HG02763 (cell line): ENCODE data around the gene IFT57.

ENCODE experiments used
- ATAC-seq: cut with Tn5 transposase; IDR thresholded peaks from one replicate; pipeline ENCODE4 v1.9.1; 2021; ENCODE audit warnings: mild to moderate bottlenecking, moderate library complexity; ENCODE audit not compliant: unreplicated experiment

Gene IFT57

DNA sequence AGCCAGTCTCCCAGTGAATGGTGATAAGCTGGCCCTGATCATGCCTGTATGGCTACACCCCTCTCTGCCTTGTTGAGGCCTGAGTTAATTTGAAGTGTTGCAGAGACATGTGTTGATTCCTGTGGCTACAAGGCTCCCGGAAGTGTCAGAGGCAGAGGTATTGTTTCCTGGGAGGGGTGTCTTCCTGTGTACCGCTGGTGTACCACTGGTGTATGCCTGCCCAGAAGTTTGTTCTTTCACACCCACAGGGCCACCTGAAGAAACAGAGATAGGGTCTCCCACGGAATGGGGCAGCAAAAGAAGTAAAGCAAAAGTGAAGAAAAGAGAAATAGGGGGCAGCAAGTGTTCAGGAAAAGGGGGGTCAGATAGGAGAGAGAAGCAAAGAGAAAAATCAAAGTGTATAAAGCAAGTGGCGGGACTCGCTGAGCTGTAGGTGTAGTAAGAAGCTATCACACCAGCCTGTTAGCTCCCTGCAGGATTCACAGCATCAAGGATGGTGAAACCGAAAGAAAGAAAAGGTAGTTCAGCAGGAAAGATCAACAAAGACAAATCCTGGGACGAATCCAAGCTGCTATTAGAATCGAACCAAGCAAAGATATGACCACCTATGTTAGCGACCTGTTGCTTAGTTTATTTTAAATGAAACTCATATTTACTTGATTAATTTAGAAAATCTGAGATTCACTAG, 94.8 kb downstream of the IFT57 start:
- ATAC-seq, result no peak

DNA sequence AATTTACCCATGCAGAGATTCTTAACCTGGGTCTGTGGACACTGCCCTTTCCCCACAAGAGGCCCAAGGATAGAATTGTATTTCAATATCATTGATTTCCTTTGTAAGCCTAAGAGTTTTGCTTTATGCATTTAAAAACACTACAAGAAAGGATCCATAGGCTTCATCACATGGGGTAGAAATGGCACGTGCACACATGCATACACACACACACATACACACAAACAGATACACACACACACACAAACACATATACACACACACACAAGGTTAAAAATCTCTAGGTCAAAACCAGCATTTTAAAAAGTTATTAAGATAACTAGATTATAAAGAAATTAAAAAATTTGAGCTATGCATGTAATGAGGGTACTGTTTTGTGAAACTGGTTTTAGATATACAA, 95.9 kb downstream of the IFT57 start:
- no peak for ATAC-seq

DNA sequence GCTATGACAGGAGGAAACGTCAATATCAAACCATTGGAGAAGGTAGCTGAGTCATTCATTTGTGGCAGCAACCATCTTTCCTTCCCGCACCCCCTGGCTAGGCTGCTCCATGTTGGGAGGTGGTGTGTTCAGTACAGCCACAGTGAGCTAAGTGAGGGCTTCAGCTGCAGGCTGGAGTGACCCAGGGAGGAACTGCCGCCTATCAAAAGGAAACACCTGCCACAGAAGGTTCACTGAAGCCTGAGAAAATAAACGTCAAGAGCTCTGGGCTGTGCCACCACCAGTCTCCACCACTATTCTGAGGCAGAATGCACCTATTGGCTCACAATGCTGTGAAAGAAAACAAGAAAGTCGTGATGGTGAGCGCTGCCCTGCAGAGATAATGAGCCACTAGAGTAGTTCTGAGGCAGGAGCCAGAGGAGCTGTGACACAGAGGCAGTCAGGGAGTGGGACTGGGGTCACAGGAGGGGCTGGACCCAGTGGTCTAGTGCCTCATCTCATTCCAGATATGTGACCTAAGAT, 96.6 kb downstream of the IFT57 start:
- peak; percentile 55 for ATAC-seq

DNA sequence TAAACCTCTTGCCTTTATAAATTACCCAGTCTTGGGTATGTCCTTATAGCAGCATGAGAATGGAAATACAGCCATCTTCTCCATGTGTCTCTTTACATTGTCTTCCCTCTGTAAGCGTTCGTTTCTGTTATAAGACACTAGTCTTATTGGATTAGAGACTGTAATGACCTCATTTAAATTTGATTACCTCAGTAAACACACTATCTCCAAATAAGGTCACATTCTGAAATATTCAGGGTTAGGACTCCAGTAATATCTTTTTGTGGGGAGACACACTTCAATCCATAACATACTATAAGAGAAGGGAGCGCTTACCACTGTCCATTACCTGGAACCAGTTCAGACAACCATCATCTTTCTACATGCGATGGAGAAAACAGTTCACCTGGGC, 97.1 kb downstream of the IFT57 start:
- ATAC-seq, result no peak

DNA sequence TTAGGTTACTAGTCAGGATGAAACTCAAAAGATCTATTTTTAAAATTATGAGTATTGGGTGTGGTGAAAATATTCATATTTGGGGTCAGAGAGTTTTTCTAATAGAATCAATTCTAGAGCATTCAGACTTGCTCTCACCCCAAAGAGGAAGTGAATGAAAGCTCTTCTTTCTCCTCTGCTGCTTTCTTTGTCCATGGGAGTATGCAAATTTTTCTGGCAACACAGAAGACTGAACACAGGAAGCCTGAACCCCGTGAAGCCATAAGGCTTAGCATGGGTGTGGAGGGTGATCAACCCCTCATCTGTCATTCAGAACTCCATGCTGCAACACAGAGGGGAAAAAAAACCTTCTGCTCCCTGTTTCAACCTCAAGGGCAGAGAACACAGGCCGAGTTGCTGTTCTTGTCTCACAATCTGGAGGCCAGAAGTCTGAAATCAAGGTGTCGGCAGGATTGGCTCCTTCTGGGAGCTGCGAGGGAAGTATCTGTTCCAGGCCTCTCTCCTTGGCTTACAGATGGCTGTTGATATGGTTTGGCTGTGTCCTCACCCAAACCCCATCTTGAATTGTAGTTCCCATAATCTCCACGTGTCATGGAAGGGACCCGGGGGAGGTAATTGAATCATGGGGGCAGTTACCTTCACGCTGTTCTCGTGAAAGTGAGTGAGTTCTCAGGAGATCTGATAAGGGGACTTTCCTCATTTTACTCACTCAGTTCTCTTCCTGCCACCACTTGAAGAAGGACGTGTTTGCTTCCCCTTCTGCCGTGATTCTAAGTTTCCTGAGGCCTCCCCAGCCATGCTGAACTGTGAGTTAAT, 97.7 kb downstream of the IFT57 start:
- ATAC-seq, result peak; percentile 83

DNA sequence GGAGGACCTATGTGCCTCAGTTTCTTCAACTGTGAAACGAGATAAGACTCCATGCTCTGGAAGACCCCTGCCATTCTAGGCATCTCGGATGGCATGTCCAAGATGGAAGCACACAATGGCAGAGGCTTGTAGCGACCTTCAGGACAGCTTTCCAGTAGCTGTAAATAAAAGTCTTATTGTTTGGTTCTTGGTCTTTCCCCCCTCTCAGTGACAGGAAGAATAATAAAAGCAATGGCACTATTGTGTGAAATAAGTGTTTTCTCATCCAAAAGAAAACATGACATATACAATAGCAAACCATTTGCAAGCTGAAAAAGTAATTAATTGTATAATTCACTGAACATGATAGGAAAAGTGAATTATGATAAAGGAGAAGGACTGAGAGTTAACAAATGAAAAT, 98.9 kb downstream of the IFT57 start:
- ATAC-seq, result no peak

DNA sequence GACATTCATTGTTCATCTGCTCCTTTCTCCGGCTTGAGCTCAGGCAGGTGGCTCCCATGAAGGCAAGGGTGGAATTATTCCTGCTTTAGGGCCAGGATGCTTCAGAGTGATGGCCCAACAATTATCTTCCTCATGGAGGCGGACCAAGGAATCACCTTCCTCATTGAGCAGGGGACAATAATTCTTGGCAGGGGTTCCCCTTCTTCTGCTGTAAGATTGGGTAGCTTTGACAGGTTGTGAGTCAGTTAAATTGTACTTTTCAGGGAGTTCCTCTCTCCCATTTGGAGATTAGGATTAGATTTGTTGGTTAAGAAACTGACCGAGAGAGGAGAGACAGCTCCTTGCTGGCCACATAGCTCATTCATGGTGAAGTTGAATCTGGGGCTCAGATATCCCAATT, 99.9 kb downstream of the IFT57 start:
- no peak for ATAC-seq

DNA sequence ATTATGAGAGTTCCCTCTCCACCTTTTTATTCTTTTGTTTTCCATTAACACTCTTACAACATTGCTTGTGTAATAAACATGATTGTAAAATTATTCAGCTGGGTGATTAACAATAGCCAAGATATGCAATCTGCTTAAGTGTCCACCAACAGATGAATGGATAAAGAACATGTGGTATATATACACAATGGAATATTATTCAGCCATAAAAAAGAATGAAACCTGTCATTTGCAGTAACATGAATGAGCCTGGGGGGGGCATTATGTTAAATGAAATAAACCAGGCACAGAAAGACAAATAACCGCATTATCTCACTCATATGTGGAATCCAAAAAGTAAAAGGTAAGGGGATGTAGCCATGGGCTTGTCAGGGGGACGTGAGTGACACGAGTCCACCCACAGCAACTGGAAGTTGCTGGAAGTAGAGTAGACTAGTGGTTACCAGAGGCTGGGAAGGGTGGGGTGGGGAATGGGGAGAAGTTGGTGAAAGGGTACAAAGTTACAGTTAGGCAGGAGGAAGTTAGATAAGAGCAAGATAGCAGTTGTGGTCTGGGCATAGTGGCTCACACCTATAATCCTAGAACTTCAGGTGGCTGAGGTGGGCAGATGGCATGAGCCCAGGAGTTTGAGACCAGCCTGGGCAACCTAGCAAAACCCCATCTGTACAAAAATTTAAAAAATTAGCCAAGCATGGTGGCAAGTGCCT, 102.7 kb downstream of the IFT57 start:
- no peak for ATAC-seq

DNA sequence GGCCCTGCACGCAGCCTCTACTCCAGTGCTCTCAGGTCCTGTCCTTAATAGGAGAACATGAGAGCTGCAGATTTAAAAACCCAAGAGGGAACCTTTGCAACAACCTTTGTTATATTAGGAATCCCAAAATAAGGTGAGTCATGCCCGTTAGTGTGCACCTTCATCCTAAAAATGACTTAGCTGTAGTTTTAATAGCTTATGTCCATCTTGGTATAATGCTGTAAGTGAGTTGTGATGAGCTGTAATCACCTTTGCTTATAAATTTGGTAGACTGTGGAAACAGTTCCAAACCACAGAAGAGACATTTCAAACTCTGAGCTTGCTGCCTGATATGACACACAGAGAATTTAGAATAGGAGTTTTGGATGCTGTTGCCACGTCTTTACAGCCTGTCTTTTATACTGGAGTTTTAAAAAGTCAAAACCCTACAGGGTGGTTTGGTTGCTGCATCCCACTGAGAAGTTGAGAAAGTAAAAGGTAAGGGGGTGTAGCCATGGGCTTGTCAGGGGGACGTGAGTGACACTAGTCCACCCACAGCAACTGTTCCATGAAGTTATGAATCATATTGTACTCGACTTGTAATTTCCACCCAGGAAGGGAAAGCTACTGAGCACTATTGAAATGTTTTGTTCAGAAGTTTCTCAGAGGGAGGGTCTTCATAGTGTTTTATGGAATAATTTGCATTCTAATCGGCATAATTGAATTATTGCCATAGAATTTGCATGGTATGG, 104.0 kb downstream of the IFT57 start:
- no peak for ATAC-seq

DNA sequence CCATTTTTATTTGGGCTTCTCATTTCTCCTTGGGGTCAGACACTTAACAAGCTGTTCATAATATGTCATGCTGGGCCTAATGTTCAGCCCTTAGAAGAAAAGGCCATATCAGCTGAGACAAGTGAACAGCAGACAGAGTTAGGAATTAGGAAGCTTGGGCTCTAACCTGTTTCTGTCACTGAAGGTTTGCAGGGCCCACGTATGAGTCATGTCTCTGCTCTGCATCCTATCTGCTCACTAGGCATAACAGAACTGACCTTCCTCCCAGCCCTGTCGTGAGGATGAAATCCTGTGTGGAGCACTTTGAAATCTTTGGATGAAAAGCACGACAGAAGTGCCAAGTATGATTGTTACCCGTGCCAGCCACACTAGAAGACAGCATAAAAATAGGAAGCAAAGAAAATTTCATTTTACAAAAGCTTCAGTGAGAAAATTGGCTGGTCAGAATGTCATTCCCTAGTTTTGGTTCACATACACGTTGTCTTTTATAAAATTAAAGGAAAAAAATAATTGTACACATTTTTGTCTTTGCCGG, 104.9 kb downstream of the IFT57 start:
- no peak for ATAC-seq

DNA sequence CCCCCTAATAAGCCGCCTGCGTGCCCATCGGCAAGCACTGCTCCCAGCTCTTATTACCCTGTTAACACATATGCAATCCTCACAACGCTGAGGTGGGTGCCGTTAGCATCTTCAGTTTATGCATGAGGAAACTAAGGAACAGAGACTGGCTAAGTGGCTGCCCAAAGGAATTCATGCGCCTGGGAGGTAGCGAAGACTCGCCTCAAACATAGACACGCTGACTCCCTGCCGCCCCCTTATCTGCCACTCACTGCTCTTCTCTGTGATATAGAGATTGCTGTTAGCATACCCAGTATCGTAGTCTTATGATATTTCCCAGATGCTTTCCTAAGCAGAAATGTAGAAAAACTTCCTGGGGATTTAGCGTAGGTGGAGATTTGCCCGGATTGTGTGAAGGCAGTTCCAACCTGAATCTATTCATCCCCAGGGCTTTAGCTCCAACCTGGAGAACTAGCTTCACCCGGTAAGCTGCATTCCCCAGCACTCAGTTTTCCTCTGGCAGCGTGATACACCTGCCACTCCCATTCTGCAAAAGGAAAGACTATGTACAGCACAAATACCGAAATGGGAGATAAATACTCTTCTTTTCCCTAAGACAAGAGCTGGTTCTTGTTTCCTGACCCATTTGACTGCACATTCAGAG, 107.7 kb downstream of the IFT57 start:
- no peak for ATAC-seq

DNA sequence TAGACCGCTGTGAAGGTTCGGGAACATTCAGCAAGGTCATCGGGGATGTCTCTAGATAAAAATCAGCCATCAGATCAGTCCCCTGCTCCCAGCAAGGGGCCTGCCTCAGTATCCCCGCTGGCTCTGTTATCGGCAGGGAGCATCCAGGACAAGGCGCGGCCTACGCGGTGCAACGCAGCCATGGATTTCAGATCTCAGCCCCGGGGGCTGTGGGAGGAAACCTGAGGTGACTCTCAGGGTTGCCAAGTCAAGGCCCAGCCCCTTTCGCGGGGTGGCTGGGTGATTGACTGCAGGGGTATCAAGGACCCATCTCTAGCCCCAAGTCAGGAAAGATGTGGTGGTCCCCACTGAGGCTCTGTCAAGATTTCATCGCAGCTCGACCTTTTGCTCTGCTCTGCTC, 108.2 kb downstream of the IFT57 start:
- ATAC-seq, result no peak

DNA sequence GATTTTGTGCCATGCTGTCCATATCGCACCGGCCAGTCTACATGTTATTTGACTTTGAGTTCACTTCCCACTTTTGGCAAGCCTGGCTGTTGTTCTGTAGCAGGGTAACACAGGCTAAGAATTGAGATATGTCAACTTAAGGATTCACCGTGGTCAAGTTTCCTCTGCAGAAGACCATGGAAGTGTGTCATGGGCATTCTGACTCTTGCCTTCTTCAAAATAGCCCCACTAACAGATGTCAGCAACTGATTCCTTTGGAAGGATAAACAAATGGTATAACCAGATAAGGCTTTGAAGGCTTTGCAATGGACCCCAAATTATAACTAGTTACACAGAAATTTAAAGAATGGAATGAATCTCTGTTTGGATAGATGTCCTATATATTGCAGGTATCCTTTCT, 111.3 kb downstream of the IFT57 start:
- no peak for ATAC-seq
